ENCODE data around the gene GPRIN3. TPM values are rescaled to one million over a fixed set of nuclear protein-coding genes. Genes with fewer than 3 reads are reported as not detected.

Gene GPRIN3
- total RNA-seq, 4 donors from 2014 or later: 5.7 to 28.7 (median 8.8) TPM

GRCh38 chr4:89344571-89344970, 37.0 kb upstream of the GPRIN3 start:
- TF ChIP-seq, protein P1, sequence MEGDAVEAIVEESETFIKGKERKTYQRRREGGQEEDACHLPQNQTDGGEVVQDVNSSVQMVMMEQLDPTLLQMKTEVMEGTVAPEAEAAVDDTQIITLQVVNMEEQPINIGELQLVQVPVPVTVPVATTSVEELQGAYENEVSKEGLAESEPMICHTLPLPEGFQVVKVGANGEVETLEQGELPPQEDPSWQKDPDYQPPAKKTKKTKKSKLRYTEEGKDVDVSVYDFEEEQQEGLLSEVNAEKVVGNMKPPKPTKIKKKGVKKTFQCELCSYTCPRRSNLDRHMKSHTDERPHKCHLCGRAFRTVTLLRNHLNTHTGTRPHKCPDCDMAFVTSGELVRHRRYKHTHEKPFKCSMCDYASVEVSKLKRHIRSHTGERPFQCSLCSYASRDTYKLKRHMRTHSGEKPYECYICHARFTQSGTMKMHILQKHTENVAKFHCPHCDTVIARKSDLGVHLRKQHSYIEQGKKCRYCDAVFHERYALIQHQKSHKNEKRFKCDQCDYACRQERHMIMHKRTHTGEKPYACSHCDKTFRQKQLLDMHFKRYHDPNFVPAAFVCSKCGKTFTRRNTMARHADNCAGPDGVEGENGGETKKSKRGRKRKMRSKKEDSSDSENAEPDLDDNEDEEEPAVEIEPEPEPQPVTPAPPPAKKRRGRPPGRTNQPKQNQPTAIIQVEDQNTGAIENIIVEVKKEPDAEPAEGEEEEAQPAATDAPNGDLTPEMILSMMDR (IDR thresholded peaks at IDR 0.05; ENCODE audit: low read depth): no peak

DNA sequence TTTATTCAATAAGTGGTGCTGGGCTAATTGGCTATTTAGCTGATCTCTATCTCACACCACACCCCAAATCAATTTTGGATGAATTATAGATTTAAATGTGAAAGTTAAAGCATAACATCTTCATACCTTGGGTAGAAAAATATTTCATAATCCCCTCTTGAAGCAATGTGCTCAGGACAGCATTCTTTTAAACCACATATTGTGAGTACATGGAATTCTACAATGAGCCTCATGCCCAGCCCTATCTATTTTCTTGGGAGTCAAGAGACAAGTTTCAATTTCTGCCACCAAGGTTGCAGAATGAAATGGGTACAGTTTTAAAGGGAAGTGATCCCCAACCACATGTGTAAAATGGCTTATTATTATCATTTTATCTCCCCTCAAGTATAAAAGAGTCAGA, 30.6 kb upstream of the GPRIN3 start:
- TF ChIP-seq, protein P1 (IDR thresholded peaks at IDR 0.05; ENCODE audit: low read depth): no peak

- TF ChIP-seq, protein P1 (IDR thresholded peaks at IDR 0.05; ENCODE audit: low read depth): no peak
Measured at GRCh38 chr4:89337681-89338080, 30.1 kb upstream of the GPRIN3 start.

DNA sequence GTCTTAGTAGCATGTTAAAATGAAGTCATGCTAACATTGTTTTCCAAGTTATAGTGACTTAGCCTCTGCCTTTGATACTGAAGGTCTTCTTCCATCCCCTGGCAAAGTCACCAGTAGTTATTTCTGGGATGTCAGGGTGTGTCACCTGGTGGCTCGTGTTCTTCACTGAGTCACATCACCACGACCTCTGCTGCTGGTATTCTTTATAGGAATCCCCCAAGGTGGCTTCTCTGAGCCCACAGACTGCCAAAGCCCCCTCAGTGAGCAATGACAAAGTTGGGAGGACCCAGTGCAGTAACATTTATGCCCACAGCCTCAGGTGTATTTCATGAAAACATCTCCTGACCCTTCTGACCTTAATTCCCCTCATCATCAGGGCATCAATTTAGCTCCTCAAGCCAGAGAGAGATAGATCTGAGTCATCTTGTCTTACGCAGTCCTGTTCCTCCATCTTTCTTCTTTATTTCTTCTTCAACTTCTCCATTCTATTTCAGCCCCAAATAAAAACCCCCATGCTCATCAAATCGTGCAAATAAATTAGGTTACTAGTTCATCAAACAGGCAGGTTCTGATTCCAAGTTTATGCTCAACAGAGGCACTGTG, 29.3 kb upstream of the GPRIN3 start:
- TF ChIP-seq, protein P1 (IDR thresholded peaks at IDR 0.05; ENCODE audit: low read depth): no peak

DNA sequence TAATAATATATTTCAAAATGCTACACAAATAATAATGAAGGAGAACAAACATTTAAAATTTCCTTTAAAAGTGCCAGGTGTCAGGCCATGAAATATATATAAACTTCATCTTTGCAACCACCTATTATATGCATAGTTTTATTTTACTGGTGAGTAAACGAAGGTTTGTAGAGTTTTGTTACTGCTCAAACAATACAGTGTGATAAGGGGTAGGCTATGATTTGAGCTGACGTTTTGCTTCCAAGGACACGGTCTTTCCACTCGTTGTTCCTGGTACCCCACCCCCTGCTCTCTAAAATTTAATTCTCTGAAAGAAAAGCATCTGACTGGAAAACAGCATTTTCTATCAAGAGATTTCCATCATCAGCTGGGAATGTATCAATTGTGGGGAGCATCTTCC, 27.2 kb upstream of the GPRIN3 start:
- TF ChIP-seq, protein P1 (IDR thresholded peaks at IDR 0.05; ENCODE audit: low read depth): no peak

DNA sequence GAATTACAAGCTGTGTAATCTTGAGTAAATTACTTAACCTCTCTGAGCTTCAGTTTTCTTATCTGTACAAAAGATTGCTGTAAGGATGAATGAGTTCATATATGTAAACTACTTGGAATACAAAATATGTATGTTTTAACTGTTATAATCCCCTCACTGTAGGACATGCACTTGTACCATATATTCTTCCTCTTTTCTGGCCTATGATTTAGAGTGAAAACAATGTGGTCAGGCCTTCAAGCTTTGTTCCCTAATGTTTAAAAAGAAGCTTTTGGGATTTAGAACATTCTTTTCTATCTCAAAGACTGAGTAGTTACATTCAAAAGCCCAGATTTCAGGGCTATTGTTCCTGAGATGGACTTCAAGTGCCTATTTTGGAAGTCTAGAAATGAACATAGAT, 26.7 kb upstream of the GPRIN3 start:
- TF ChIP-seq, protein P1 (IDR thresholded peaks at IDR 0.05; ENCODE audit: low read depth): no peak

GRCh38 chr4:89331686-89332544, 24.3 kb upstream of the GPRIN3 start:
- TF ChIP-seq, protein P1 (IDR thresholded peaks at IDR 0.05; ENCODE audit: low read depth): no peak
